Uterus (tissue), 2 donors: ENCODE data around the gene SMOC2.

ENCODE experiments used
- CTCF ChIP-seq, 4 experiments: fragments of 200-600 bp in 2 of 4; fragments of 450-650 bp in 2 of 4; sonication (generic) in 2 of 4; IDR thresholded peaks; one replicate each; pipeline ENCODE4 v1.5.1; 2016 to 2019; ENCODE audit warnings: antibody characterized with exemption in 4 of 4, mild to moderate bottlenecking in 2 of 4, moderate library complexity in 1 of 4
- POLR2A ChIP-seq, 2 donors: fragments of 450-650 bp; IDR thresholded peaks; one replicate each; pipeline ENCODE4 v1.6.1; 2016; ENCODE audit warnings: antibody characterized with exemption in 2 of 2, mild to moderate bottlenecking in 1 of 2, moderate library complexity in 1 of 2

DNA sequence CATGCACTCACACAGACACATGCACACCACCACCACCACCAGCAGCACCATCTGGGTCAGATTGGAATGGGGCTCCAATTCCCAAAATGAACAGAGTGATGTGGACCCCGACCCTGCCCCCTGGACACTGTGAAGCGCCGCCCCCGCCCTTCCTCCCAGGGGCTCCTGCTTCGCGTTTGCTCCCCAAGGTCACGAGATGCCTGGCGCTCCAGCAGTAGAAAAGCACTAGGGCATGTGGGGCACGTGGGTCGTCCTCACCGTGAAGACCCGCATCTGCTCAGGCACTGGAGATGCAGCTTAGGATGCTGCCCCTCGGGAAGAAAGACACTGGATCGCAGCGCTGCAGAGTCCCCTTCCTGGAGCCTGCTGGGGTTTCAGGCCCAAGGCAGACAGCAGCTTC lies 184.0 kb downstream of the SMOC2 start:
- no peak for TF ChIP-seq CTCF (IDR thresholded peaks at IDR 0.05)
- TF ChIP-seq POLR2A (IDR thresholded peaks at IDR 0.05), result no peak
